Stimulated activated naive CD8-positive, alpha-beta T cell treated with anti-CD3 and anti-CD28 coated beads, Interleukin-15, Interleukin-2, amounts not matched to agents 100 U/mL and 50 U/mL, for 24 hours (primary cell): ENCODE results near the gene KNG1.
A peak's percentile ranks its signal among the peaks of the same experiment; 100 is the strongest.
"Not testable (repeated sequence)": the region's sequence is repeated elsewhere in the genome, so short reads cannot be mapped to it uniquely, and the experiment has no call there.

Experiments
- ATAC-seq: fragments of 150-1000 bp; cut with Tn5 transposase; one replicate; pipeline ENCODE4 v1.10.0; 2021
- DNase-seq: peaks from one replicate; pipeline ENCODE4 v3.0.0; 2021

Gene KNG1

GRCh38 chr3:186710694-186711093 lies 6.5 kb upstream of the KNG1 start:
- DNase-seq, ATAC-seq: not testable (repeated sequence)

- DNase-seq (no peak), ATAC-seq (no peak)
Measured at GRCh38 chr3:186713499-186713898, 3.7 kb upstream of the KNG1 start.

- DNase-seq (no peak), ATAC-seq (no peak)
Measured at GRCh38 chr3:186719945-186720739, 3.0 kb downstream of the KNG1 start.

GRCh38 chr3:186722457-186722856 lies 5.3 kb downstream of the KNG1 start:
- no peak for DNase-seq
- ATAC-seq = no peak

GRCh38 chr3:186724911-186725310 lies 7.8 kb downstream of the KNG1 start:
- ATAC-seq (no peak), DNase-seq (no peak)

GRCh38 chr3:186732169-186732766 lies 15.1 kb downstream of the KNG1 start:
- ATAC-seq (peak; percentile 69), DNase-seq (peak; percentile 5)

- ATAC-seq = no peak
- DNase-seq = no peak
Measured at GRCh38 chr3:186742618-186743380, 25.6 kb downstream of the KNG1 start.

GRCh38 chr3:186743666-186744065 lies 26.5 kb downstream of the KNG1 start:
- DNase-seq = no peak
- ATAC-seq = no peak

- DNase-seq = no peak
Measured at GRCh38 chr3:186746008-186746407, 28.8 kb downstream of the KNG1 start.

GRCh38 chr3:186750316-186750715 lies 33.2 kb downstream of the KNG1 start:
- ATAC-seq = no peak
- no peak for DNase-seq

More at GRCh38 chr3:186746008-186746407, 28.8 kb downstream of the KNG1 start:
- ATAC-seq = no peak

GRCh38 chr3:186751480-186751879 lies 34.3 kb downstream of the KNG1 start:
- ATAC-seq = no peak

GRCh38 chr3:186754006-186754405 lies 36.8 kb downstream of the KNG1 start:
- ATAC-seq = no peak

More at GRCh38 chr3:186751480-186751879, 34.3 kb downstream of the KNG1 start:
- no peak for DNase-seq

GRCh38 chr3:186754871-186755270 lies 37.7 kb downstream of the KNG1 start:
- ATAC-seq (no peak), DNase-seq (no peak)

More at GRCh38 chr3:186754006-186754405, 36.8 kb downstream of the KNG1 start:
- no peak for DNase-seq

GRCh38 chr3:186757214-186757613 lies 40.1 kb downstream of the KNG1 start:
- ATAC-seq (no peak), DNase-seq (no peak)

GRCh38 chr3:186757686-186758220 lies 40.6 kb downstream of the KNG1 start:
- ATAC-seq (no peak), DNase-seq (no peak)

GRCh38 chr3:186759231-186759930 lies 42.2 kb downstream of the KNG1 start:
- DNase-seq (no peak), ATAC-seq (no peak)

- no peak for DNase-seq
- ATAC-seq = peak; percentile 70
Measured at GRCh38 chr3:186760141-186760833, 43.1 kb downstream of the KNG1 start.

GRCh38 chr3:186760897-186761447 lies 43.8 kb downstream of the KNG1 start:
- DNase-seq (no peak), ATAC-seq (no peak)

GRCh38 chr3:186772281-186772694 lies 55.1 kb downstream of the KNG1 start:
- peak; percentile 38 for DNase-seq
- peak; percentile 24 for ATAC-seq

GRCh38 chr3:186772701-186773417 lies 55.7 kb downstream of the KNG1 start:
- peak; percentile 91 for ATAC-seq
- peak; percentile 83 for DNase-seq
